Muscle of arm (tissue), 12 donors: Measurements from ENCODE around the gene AQP2. TPM values are rescaled to one million over a fixed set of nuclear protein-coding genes. Genes with fewer than 3 reads are reported as not detected.
"Not testable (repeated sequence)": the region's sequence is repeated elsewhere in the genome, so short reads cannot be mapped to it uniquely, and the experiment has no call there.

Experiments
- DNase-seq: peaks from one replicate; pipeline ENCODE4 v3.0.0-alpha.2; 2013
- polyA plus RNA-seq, 12 donors: library from polyadenylated mRNA; unstranded; fragments of 120-200 nt; gene quantifications; one replicate each; pipeline ENCODE4 v1.2.1, GENCODE V29; 2013; ENCODE audit not compliant: insufficient read length in 12 of 12

The AQP2 gene
- polyA plus RNA-seq, 12 donors: 0.05 to 0.40 (median 0.16) TPM; not detected in 7

DNA sequence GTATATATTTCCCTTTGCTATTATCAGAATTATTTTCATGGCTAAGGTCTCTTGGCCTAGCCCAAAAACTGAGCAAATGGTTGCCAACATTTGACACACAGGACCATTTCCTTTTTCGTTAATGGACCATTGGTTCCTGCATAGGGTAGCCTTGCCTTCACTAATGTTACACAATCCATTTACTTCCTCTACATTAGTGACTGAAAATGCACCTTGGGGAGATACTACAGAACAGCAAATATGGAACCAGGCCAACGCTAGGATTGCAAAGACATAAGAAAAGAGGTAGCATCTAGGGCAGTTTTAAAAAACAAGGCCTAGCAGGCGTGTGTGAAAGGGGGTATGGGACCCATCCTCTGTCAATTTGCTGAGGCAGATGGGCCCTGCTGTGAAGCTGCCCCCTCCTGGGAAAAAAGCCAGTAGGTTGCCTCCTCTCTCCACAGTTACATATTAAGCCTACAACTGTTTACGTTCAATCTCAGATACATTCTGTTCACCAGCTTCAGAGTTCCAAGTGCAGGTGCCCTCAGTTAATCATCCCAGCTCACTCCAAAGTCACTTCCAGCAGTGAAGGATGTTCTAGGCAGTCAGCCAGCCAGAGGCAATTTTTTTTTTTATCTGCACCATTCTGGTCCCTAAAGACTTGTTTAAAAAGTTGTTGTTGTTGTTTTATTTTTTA, 37.2 kb downstream of the AQP2 start:
- DNase-seq: no peak

DNA sequence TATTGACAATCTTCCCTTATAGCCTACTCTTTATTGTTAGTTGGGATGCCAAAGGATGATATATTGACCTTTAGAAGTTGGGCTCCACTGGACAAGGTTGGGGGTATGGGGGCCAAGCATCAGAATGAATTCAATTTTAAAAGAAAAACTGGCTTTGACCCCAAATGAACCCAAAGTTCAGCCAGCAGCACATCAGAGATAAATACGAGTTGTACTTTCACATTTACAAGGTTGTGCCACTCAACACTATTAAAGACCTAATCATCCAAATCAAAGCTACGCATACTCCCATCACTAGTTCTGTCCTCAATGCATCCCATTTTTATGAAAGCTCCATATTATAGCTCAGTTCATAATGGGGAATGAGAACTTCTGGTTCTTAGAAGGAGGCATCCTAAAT, 38.9 kb downstream of the AQP2 start:
- not testable (repeated sequence) for DNase-seq

DNA sequence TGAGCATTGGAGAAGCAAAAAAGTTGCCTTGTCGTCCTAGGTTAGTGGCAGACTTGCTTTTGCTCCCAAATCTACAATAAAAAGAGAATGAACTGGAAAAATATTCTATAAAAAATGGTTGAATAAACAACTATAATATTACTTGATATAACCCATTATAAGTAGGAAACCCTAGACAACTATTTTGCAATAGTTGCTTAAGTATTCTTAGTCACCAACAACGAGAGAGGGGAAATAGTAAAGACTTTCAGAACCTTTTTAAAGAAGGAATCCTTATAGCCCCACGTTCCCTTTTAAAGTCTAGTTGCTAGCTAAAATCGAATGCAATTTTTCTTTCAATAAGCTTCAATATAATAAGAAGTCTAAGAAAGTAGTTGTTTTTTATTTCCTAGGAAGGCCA, 39.7 kb downstream of the AQP2 start:
- DNase-seq: no peak

DNA sequence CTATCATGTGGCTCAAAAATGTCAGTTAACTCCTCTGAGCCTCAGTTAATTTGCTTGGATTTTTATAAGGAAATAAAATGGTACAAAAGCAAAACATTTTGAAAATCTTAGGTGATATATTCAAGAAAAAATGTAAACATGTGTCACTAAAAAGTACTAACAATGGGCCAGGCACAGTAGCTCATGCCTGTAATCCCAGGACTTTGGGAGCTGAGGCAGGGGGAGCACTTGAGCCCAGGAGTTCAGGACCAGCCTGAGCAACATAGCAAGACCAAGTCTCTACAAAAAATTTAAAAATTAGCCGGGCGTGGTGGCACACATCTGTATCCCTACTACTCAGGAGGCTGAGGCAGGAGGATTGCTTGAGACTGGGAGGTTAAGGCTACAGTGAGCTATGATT, 47.9 kb downstream of the AQP2 start:
- DNase-seq: no peak

DNA sequence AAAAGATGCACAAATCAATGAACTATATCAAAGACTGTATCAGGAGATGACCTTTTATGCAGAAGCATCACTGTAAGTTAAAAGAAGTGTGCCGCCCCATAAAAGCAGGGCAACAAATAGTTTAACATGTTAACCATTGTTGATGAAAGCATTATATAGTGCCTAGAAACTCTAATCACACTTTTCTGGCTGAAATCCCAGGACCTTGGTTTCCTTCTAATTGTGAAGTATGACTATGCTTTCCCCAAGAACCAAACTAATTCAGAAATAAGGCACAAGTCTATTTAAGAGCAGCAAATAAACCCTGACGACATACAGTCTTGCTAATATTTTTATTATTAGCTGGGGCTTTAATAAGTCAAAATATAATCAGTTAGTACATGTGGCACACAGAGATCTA, 53.1 kb downstream of the AQP2 start:
- DNase-seq: no peak

DNA sequence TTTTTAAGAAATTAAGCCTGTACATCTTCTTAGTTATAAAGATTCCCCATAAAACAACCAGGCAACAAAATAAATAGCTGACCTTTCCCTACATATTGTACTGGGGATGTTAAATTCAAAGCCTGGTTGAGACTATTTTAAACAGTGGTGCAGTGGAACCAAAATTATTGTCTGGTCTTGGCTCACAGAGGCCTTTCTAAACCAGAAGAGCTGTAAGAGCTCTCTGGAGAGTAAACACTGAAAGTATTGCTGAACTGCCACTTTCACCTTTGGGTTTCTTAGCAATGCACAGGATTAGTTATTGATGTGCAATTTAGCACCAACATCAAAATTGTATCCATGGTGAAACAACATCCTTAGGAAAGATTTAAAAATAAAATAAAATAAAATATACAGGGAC, 54.2 kb downstream of the AQP2 start:
- no peak for DNase-seq

DNA sequence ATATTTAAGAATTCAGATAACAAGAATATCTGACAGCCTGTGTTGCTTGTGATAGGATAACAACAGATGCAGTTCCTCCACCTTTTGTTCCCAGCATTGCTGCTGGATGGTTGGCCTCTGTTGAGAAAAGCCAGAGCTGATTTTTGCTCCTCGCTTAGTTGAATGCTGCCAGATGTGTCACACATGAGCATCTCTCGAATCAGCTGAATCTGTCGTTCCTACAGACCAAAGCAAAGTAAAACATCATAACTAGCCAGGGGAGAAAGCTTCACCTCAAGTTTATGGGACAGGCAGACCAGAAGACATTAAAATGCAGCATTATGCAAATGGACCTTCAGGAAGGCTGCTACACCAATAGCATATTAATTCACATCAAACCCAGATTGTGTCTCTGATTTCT, 54.6 kb downstream of the AQP2 start:
- DNase-seq: no peak

DNA sequence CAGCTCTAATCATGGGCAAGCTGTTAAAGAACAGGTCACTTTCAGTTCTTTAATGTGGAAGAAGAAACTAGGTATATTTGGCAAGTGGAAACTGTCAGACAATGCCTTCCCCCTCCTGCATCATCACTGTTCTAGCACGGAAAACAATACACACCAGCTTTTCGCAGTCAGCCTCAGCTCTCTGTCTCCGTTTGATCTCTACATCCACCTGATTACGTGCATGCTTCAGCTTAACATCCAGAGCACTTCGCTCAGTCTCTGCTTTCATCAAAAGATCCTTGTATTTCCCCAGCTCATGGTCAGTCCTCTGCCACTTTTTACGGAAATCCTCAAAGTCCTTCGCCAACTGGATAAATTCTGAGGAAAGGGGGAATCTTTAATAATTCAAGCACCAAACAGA, 55.7 kb downstream of the AQP2 start:
- no peak for DNase-seq

DNA sequence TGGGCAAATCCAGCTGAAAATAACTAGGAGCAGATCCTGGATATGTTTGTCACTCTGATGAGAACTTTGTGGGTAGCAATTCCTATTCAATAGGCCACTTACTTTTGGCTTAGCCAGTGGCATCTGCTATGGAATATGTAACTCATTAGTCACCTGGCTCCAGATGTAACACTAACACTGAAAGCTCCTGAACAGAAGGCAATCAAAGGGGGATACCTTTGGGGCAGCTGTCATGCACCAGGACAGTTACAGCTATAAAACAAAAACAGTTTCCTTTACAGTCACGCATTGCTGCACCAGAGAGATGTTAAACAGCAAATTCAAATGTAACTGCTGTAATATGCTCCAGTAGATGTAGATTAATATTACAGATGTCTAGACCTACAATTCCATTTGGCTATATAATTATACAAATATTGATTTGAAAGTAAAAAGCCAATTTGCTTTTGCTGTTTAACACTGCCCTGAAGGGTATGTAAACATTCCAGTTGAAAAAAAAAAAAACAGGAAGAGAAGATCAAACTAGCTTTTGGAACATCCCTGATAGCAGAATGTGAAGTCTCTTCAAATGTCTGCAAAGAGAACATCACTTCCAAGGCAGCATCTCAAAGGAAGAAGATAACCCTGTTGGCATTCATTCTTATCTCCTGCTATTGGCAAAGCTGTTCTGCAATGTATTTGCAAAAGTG, 56.4 kb downstream of the AQP2 start:
- DNase-seq: no peak

Other genes starting within 250 kb of the AQP2 start
- gene FMNL3, start 243.3 kb upstream of the AQP2 start, polyA plus RNA-seq: 100 to 1,000 TPM in 1 of 12 donors, 10 to 100 TPM in 11; 22.8 to 166 (median 28.1) TPM
- 100 to 1,000 TPM; 244 to 709 (median 288) TPM for gene TMBIM6, start 209.2 kb upstream of the AQP2 start, polyA plus RNA-seq
- 10 to 100 TPM in 11 of 12 donors, not detected in 1; 22.5 to 51.4 (median 30.0) TPM for gene NCKAP5L, start 122.3 kb upstream of the AQP2 start, polyA plus RNA-seq
- 1 to 10 TPM in 11 of 12 donors, not detected in 1; 3.5 to 6.3 (median 5.2) TPM for gene BCDIN3D, start 107.6 kb upstream of the AQP2 start, polyA plus RNA-seq
- gene FAIM2, start 46.8 kb upstream of the AQP2 start, polyA plus RNA-seq: 10 to 100 TPM in 1 of 12 donors, 1 to 10 TPM in 10, not detected in 1; 7.4 to 10.6 (median 8.7) TPM
- gene AQP5, start 11.1 kb downstream of the AQP2 start, polyA plus RNA-seq: under 1 TPM in 10 of 12 donors, not detected in 2; 0.33 to 0.93 (median 0.55) TPM
- under 1 TPM in 9 of 12 donors, not detected in 3; 0.07 to 0.26 (median 0.14) TPM for gene AQP6, start 22.2 kb downstream of the AQP2 start, polyA plus RNA-seq
- 10 to 100 TPM in 11 of 12 donors, not detected in 1; 17.4 to 36.4 (median 28.5) TPM for gene RACGAP1, start 74.8 kb downstream of the AQP2 start, polyA plus RNA-seq
- gene ASIC1, start 106.9 kb downstream of the AQP2 start, polyA plus RNA-seq: 10 to 100 TPM in 8 of 12 donors, 1 to 10 TPM in 3, not detected in 1; 8.1 to 15.0 (median 10.7) TPM
- gene SMARCD1, start 134.6 kb downstream of the AQP2 start, polyA plus RNA-seq: 10 to 100 TPM in 11 of 12 donors, not detected in 1; 45.4 to 88.5 (median 56.3) TPM
- 10 to 100 TPM in 11 of 12 donors, not detected in 1; 13.8 to 82.5 (median 54.2) TPM for gene GPD1, start 153.3 kb downstream of the AQP2 start, polyA plus RNA-seq
- gene COX14, start 161.5 kb downstream of the AQP2 start, polyA plus RNA-seq: 10 to 100 TPM in 10 of 12 donors, not detected in 2; 20.9 to 46.7 (median 38.2) TPM
- gene CERS5, start 216.6 kb downstream of the AQP2 start, polyA plus RNA-seq: 10 to 100 TPM in 11 of 12 donors, not detected in 1; 32.7 to 70.9 (median 43.5) TPM